IMR-90 (cell line): Measurements from ENCODE around the gene ASB7.

Experiments used
- POLR2A ChIP-seq: IDR thresholded peaks from 2 replicates; pipeline ENCODE4 v1.6.1; 2012; ENCODE audit warnings: mild to moderate bottlenecking, low read depth, low read length
- TF ChIP-seq, protein P1 (sequence below): conservative IDR thresholded peaks from 2 replicates; pipeline ENCODE4 v1.5.1; 2012; ENCODE audit warnings: mild to moderate bottlenecking, low read depth, low read length, improper control_type of control experiment

DNA sequence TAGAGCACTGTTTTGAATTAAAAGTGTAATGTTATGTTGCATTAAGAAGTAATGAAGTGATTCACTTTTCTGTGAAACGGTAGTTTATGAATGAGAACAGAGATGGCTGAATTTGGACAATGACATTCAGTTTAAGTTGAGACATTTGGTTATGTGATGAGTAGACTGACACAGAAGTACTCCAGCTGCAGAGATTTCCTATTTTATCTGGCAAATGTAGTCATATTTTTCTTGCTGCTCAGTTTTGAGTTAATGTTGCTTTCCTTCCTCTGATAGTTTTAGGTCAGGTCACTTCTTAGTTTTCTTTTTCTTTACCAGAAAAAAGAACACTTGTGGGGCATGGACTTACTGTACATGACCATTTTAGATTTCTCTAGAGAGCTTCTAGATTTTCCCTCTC is 51.2 kb downstream of the ASB7 start:
- TF ChIP-seq, protein P1, sequence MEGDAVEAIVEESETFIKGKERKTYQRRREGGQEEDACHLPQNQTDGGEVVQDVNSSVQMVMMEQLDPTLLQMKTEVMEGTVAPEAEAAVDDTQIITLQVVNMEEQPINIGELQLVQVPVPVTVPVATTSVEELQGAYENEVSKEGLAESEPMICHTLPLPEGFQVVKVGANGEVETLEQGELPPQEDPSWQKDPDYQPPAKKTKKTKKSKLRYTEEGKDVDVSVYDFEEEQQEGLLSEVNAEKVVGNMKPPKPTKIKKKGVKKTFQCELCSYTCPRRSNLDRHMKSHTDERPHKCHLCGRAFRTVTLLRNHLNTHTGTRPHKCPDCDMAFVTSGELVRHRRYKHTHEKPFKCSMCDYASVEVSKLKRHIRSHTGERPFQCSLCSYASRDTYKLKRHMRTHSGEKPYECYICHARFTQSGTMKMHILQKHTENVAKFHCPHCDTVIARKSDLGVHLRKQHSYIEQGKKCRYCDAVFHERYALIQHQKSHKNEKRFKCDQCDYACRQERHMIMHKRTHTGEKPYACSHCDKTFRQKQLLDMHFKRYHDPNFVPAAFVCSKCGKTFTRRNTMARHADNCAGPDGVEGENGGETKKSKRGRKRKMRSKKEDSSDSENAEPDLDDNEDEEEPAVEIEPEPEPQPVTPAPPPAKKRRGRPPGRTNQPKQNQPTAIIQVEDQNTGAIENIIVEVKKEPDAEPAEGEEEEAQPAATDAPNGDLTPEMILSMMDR: no peak
- no peak for TF ChIP-seq POLR2A
